Astrocyte of the hippocampus (primary cell): ENCODE measurements around the gene CASTOR1.

Experiments used
- DNase-seq: peaks from one replicate; pipeline ENCODE4 v3.0.0; 2011; ENCODE audit warnings: low read depth, low spot score

The CASTOR1 gene

DNA sequence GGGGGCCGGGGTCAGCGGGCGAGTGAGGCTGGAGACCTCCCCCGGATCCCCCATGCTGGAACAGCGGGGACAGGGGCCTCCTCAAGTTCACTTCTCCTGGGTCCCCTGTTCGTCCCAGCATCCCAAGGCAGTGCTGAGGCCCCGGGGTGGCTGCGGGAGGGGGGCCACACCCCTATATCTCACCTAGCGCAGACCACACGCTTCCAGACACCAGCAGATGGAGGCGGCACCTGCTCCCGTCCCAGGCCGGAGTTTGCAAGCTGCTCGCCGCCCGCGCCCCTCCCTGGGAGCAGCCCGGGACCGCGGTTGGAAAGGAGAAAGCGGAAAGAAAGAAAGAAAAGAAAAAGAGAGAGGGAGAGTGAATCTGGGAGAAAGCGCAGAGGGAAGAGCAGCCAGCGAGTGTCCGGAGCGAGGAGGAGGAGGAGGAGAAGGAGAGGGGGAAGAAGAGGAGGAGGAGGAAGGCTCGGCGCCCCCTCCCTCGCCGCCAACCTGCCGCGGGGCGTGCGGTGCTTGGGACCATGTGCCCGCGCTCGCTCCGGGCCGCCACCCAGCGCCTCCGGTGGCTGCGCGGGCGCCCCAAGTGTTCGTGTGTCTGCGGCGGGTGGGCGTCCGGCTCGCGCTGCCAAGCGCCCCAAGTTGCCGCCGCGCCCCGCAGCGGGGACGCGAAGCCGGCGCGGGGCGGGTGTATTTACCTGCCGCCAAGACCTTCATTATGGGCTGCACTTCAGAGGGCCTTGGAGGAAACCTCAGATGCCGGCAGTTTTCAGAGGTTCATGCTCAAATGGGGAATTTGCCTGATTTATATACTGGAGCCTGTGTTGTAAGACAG lies 43.1 kb downstream of the CASTOR1 start, which contains the start of gene LIF:
Gene LIF (minus strand): TSS at position 775 of the 829 bp plus-strand sequence. CDS start 64 bp downstream, at position 711.
- peak; percentile 80 for DNase-seq

DNA sequence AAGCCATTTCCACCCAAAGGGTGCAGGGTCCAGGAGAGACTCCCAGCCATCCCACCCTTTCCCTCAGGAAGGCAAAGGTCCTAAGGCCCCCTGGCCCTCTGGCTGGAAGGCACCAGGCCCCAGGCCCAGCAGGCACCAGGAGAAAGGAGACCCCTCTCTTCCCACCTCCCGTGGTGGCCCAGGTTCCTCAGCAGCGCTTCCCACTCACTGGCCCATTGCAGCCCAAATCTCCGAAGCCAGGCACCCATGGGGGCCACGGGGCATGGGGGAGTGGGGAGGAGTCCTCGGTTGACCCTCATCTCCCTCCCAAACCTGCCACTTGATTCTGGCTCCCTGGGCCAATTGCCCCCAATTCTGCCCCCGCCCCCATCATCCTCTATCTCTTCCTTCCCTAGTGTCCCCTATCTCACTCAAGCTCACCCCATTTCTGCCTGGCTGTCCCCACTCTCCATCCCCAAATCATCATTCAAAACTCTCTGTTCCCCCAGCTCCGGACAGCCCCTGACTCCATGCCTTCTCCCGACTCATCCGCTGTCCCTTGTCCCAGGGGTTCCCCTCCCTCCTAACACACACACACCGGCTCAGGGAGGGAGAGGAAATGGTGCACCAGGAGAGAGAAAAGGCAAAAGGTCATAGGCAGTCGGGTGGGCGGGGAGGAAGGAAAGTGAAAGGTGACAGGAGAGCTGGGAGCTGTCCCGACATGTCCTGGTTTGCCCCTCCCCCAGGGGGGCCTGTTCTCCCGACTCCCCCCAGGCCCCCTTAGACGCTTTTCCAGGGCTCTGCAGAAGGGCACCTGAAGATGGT lies 43.9 kb downstream of the CASTOR1 start:
- DNase-seq, result peak; percentile 67

DNA sequence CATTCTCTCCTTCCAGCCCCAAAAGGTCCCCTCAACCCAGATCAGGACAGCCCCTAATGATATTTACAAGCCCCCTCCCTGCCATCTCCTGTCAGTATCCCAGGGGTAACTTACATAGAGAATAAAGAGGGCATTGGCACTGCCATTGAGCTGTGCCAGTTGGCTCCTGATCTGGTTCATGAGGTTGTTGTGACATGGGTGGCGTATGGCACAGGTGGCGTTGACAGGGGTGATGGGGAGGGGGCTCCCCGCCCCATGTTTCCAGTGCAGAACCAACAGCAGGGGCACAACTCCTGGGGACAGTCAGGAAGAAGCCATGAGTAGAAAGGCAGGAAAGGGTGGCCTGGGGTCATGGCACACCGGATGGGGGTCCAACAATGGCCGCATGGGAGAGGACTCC lies 44.7 kb downstream of the CASTOR1 start:
- no peak for DNase-seq

DNA sequence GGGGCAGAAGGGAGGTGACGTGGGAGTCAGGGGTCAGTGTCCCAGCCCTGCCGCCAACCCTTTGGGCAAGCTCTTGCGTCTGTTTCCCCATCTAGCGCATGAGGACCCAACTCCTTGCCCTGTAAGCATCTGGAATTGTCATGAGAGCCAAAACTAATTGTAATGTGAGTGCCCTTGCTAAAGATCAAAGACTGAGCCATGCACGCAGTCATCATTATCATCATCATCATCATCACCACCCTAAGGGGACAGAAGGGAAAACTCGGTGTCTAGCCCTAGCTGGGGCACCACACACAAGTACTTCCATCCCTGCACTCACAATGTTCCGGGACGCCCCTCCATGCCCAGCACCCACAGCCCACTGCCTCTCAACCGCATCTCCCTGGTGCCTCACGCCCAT lies 45.2 kb downstream of the CASTOR1 start:
- DNase-seq, result no peak

DNA sequence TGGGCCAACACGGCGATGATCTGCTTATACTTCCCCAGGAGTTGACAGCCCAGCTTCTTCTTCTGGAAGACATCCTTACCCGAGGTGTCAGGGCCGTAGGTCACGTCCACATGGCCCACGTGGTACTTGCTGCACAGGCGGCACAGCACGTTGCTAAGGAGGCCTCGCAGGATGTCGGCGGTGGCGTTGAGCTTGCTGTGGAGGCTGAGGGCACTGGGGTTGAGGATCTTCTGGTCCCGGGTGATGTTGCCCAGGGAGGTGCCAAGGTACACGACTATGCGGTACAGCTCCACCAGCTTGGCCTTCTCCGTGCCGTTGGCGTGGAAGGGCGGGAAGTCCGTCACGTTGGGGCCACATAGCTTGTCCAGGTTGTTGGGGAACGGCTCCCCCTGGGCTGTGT lies 45.6 kb downstream of the CASTOR1 start:
- DNase-seq, result no peak

DNA sequence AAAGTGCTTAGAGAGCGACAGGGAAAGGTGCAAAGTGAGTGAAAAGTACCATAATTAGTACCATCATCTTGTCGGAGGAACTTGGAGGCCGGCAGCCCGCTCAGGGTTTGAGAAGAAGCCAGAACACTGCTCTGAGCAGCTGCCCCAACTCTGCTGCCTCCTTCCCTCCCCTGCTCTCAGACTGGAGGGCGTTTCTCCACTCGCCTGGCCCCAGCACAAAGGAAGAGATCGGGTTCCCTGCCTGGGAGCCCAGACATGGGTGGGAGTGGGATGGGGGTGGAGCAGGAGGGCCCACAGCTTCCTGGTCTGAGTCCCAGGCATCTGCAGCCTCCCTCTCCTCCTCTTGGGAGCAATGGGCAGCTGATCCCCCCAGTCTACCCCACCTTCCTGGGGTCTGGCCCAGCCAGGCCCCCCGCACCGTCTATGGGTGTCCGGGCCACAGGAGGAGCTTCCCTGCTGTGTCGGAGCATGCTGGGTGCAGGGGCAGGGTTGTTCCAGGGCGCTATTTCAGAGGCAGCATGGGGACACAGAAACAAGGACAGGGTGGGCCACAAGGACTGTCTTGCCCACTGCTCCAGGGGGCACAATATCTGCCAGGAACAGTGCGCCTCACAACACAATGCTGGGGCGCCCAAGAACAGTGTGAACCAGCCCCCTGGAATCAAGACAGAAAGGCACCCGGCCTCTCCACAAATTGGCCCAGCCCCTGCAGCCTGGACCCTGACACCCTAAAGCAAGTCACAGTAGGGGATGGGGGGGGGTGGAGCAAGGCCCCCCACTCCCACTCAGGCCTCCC lies 47.5 kb downstream of the CASTOR1 start:
- DNase-seq, result peak; percentile 46

DNA sequence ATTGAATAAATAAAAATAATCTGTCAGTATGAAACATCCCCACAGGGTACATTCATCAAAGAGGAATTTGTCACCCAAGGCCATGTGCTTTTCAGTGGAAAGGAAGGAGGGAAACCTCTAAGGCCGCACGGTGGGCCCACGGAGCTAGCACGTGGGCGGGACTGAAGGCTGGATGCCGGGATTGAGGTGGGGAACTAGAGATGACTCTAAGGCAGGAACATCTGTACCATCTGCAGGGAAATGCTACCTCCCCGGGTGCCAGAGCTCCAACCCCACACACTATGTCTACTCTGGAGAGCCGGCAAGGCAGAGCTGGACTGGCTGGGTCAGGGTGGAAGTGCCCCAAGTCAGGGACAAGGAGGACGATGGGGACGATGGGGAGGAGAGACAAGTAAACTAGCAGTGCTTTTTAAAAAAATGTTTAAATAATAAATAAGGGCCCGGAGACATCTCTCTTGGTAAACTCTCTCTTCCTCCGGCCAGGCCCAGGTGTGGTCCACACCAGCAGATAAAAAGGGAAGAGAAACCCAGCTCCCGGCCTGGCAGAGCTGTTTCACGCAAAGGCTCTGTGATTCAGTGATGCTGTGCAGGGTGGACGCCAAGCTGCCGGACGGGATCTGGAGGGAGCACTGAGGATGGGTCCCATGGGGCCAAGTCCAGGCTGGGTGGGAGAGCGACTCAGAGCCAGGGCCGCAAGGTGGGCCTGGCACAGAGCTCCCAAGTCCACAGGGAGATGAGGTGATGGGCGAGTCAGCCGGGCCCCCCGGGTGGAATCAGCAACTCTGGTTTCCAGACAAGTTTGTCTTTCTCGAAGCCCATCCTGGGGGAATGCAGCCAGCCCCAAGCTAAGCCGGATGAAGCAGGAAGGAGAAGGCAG lies 48.5 kb downstream of the CASTOR1 start:
- peak; percentile 36 for DNase-seq

DNA sequence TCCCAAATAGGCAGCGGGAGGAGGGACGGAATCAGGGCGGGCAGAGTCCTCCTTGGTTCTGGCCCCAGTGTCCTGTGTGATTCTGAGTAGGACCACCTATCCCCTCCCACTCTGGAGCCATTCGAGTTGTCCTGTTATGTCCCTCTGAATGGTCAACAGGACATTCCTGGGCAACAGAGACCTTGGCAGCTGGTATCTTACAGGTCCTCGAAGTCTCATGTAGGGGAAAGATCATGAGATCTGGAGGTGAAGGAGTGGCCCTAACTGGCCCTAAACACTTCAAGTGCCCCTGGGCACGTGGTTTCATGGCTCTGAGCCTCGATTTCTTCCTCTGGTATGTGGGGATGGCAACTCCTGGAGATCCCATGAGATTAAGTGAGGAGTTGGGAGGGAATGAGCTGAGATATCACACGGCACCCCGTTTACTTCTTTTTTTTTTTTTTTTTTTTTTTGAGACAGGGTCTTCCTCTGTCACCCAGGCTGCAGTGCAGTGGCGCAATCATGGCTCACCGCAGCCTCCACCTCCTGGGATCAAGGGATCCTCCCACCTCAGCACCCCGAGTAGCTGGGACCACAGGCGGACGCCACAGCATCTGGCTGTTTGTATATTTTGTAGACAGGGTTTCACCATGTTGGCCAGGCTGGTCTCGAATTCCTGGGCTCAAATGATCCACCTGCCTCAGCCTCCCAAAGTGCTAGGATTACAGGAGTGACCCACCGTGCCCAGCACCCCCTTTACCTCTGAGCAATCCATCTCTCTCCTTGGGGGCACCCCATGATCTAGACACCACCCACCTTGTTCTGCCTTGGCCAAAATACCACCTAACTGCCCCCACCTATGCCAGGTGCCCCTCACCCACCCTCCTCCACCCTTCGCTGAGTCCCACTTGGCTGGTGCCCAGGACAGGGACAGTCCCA lies 49.6 kb downstream of the CASTOR1 start:
- peak; percentile 49 for DNase-seq

DNA sequence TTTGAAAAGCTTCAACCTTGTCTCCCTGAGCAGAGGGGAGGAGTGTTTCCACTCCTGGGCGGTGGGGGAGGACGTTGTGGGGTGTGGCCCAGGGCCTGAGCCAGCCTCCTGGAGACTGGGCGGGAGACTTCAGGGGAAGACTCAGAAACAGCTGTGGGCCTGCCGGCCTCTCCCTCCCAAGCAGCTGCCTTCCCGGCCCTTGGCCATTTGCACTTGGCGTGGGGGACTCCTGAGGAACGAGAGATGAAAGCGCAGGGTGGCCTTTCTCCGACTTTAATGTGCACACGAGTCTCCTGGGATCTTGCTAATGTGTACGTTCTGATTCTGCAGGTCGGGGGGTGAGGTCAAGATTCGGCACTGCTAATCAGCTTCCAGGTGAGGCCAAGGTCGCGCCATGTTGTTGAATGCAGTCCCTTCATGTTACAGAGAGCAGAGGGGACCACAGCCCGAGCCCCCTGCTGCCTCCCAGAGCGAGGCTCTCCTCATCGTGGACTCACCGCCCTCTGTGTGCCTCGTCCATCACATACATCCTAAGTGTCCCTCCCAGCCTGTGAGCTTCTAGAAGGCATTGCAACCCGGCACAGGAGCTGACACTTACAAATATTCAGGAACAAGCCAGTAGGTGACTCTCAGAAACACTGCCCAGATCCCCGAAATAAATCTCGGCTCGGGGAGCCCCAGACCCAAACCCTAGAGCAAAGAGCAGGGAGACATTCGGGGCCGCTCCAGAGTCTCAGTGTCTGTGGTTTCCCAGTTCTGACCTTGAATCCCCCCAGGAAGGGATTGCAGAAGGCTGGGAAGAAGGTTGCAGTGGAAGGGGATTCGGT lies 50.4 kb downstream of the CASTOR1 start:
- peak; percentile 89 for DNase-seq

DNA sequence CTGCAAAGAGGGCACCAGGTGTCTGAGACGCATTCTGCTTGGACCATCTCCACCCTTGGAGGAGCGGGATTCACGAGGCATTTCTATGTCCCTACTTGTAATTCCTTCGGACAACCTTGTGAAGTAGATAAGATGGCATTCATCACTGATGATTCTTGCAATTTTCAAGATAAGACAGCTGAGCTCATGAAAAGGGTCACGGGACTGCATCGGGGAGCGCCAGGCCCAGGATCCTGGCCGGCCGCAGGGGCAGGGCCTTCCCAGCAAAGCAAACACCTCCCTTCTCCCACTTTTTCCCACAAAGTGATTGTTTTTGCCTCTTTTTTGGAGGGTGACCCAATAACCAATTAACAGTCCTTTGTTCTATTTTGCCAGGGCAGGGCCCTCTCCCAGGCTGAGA lies 51.2 kb downstream of the CASTOR1 start:
- no peak for DNase-seq

DNA sequence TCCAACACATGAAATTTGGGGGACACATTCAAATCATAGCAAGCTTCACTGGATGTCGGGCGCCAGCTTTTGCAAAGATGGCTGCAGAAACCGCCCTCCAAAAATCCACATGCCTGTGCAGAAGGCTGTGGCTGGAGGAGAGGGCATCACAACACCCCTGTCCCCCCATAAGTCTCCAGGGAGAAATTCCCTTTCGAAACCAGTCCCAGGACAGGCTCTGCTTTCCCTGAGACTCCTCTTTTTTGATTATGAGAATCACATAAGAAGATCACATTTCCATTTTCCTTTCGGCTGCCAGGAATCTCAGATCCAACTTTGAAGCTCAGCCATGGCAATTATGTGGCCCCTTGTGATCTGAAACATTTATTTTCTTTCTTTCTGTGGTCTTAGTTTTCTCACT lies 52.4 kb downstream of the CASTOR1 start:
- no peak for DNase-seq

DNA sequence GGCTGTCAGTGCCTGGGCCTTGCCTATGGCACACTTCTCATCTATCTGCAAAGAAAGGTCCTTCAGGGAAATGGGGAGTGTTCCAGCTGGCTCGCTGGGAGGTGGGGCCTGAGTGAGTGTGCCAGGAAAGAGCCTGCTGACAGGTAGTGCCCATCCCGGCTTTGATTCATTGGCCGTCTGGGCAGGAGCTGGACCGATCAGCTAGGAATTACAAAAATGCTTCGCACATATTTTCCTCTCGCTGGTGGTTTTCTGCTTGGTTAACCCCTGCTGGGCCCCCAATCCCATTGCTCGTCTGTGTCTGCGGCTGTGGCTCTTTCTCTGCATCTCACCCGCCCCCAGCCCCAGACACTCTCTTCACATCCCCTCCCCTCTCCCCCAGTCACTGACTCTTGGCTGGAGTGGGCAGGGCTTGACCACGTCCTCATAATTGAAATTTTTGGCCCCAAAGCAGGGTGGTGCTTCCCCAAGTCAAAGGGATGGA lies 53.6 kb downstream of the CASTOR1 start:
- peak; percentile 98 for DNase-seq
